Embryonic facial prominence (tissue), 1 donor: ENCODE measurements around the gene KLHL25.
"Not testable (repeated sequence)": the region's sequence is repeated elsewhere in the genome, so short reads cannot be mapped to it uniquely, and the experiment has no call there.

ENCODE experiments used
- DNase-seq: peaks from one replicate; pipeline ENCODE4 v3.0.0-alpha.2; 2016; ENCODE audit errors: extremely low spot score

KLHL25 gene

DNA sequence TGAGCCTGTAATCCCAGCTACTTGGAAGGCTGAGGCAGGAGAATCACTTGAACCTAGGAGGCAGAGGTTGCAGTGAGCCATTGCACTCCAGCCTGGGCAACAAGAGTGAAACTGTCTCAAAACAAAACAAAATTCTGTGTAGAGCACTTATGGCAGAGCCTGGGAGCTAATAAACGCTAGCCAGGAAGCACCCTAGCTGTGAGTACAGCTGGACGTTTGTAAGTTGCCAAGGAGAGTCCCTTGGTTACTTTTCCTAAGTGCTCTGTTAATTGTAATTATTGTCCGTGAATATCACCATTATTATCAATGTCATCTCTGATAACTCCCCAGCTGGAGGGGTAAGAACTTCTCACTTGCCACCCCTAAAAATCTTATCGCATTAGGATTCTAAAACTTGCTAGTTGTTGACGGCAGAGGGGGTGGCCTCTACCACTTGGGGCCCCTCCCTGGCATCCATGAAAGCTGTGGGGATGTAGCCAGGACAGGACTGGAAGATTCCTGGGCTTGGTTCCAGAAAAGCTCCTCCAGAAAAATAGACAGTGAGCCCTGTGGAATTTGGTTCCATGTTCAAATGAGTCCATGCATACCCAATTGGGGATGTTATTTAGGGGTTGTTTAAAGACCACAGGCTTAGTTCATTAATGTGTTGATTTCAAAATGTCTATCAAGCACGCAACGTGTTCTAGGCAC lies 9.9 kb upstream of the KLHL25 start:
- no peak for DNase-seq

DNA sequence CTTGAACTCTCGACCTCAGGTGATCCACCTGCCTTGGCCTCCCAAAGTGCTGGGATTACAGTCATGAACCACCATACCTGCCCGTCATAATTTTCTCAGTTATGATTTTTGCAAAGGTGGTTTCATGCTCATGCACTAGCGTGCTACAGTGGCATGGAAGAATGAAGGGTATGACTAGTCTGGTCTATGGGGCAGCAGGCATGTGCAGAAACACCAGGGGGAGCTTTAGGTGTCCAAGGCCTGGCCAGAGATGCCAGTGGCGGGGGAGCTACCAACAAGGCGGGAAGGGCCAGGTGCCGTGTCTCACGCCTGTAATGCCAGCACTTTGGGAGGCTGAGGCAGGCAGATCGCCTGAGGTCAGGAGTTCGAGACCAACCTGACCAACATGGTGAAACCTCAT lies 7.9 kb upstream of the KLHL25 start:
- not testable (repeated sequence) for DNase-seq

DNA sequence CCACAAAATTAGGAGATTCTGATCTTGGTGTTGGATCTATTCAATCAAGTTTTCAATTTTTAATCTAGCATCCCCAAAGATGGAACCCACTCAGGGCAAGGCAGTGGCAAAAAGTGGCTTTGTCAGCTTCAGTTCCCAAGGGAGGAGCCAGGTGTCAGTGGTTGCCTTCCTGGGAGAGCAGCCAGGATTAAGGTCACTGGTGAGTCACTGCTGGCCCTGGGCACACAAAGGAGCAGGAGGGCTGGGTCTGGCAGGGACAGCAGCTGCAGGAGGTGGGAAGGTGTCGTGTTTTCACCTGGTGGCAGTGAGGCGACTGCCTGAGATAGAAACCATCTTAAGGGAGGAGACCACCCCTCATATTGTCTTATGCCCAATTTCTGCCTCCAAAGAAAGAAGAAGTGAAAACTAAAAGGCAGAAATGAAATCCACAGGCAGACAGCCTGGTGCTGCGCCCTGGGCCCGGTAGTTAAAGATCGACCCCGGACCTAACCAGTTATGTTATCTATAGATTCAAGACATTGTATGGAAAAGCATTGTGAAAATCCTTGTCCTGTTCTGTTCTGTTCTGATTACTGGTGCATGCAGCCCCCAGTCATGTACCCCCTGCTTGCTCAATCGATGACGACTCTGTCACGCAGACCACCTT lies 5.9 kb upstream of the KLHL25 start:
- DNase-seq, result no peak

DNA sequence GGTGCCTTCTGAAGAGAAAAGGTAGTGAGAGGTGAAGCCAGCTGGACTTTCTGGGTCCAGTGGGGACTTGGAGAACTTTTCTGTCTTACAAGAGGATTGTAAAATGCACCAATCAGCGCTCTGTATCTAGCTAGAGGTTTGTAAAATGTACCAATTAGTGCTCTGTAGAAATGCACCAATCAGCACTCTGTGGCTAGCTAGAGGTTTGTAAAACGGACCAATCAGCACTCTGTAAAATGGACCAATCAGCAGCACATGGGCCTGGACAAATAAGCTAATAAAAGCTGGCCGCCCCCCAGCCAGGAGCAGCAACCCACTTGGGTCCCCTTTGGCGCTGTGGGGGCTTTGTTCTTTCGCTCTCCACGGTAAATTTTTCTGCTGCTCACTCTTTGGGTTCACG lies 1.6 kb upstream of the KLHL25 start:
- not testable (repeated sequence) for DNase-seq

DNA sequence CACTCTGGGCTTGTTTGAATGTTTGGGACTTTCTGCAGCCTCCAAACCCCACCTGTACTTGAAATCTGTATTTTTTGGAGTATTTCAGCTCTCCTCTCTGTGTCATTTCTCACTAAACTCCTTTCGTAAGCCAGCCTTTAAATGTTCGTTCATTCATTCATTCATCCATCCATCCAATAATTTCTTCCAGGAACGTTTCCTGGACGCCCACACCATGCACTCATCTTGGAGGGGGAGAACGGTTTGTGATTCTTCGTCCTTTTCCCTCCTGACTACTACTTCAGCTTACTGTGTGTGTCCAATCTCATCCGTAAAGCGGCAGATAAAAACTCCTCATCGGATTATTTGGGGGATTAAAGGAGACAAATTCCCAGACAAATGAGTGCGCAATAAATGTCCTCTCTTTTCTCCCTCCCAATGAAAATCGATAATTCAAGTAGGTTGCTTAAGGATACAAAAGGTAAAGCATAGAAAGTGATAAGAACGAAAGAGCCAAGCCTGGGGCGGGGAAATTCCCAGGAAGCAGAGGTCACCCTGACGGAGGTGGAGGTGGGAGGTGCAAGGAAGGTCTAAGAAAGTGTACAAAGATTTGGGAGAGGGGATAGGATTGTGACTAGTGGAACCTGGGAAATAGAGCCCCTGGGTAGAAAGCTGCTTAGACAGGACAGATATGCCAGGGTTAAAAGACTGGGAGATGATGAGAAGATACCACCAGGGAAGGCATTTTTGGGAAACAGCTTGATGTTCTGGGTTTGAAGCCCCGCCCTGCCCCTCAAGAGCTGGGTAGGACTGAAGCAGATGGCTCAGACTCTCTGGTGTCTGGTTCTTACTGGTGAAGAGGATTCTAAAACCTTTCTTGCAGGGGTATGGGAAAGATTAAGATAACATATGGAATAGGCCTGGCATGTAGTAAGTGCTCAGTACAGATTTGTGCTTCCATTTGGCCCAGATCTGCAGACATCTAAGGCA lies 896 bp upstream of the KLHL25 start:
- no peak for DNase-seq

DNA sequence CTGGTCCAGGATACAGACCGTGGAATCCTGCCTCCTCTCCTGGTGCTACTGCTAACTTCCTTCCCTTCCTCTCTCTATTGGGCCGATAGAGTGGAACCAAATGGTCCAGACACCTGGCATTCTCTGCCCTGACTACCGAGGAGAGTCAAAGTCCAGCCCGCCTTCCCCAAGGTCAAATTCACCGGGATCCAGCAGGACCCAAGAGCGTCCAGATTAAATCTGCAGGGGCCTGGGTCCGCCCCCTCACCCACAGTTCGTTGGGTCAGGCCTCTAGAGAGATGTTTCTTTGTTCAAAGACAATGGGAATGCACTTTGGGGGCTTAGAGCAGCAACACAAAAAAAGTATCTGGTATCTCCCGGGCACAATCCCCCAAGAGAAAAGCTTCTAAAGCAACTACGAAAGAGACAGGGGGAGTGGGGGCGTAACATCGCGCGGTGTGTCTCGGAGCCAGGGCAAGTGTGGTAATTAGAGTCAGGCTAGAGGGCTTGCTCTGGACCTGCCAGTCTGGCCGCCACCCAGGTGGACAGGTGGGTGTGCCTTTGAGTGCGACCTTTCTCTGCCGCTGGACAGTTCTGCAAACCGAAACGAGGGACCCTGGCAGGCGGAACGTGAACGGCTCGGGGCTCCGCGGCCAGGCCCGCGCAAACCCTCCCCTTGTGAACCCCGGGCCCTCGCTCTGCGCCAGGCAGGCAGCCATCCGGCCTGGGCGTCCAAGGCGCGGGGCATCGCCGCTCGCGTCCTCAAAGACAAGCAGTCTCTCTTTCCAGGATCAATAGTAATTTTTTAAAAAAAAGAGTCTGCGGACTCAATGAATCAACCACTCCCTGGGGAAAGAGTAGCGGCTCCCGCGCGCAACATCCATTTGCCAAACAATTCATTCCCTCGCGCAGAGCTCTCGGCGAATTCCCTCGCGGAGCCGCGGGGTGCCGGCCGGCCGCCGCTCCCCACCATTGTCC lies 806 bp downstream of the KLHL25 start:
- no peak for DNase-seq

DNA sequence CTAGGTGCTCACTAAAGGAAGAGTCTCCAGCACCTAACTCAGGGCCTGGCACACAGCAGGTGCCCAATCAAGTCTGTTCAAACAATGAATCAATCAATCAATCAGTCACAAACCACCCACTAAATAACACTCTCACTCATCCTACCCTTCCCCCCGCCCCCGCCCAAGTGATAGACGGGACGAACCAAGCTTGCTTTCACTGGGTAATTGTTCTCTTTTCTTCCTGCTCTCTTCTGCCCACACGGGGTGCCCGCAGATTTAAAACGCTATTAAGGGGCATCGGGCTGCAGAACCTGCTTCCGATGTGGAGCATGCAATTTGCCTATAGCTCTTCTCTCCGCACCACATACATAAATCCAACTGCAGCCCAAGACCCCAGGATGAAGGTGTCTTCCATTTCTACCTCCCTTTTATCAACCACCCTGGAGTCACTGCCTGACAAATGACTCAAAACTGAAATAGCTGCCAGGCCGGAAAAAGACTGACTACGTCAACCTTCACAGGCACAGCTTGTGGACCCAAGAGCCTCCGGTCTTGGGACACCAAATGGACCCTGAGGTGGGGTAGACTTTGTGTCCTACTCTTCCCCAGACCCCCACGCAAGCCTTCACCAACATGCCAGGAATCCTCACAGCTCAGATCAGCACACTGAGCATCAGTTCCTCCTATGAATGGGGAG lies 1.7 kb downstream of the KLHL25 start:
- DNase-seq, result no peak

DNA sequence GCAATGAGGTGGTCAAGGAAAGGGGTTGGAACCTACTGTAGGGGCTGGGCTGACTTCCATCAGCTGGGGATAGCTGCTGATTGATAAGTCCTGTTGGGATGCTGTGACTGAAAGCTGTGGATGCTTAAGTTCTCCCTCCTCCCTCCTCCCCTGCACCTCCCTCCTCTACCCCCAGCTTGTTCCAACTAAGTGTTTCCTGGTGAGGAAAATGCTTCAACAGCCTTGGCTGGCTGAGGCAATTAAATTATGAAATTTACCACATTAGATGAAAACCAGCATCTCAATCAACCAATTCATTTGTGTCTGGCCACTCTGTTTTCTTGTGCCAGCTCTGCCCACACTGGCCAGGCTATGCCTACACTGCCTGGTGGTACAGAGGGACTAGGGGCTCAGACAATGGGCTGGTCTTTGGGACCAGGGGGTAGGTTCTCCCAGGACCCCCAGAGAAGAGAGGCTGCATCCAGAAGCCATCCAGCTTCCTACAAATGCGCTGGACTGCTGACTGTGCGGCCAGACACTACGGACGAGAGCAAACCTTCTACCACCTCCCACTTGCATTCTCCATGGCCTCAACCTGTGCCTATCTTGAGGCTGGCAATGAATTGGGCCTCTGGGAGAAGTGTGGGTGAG lies 2.5 kb downstream of the KLHL25 start:
- no peak for DNase-seq

DNA sequence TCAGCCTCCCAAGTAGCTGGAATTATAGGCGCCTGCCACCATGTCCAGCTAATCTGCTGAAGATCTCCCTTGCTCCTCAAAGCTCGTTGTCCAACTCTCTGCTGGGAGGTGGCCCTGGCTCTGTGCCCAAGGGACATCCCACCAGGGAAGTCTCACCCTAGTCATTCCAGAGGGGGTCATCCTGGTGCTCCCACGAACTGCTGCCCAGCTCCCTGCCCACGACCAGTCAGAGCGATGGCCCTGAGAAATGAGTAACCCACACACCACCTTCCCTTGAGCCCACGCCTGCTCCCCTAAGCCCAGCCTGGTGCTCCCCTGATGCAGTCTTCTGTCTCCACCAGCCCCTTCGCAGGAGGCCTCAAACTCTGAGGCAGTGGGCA lies 5.2 kb downstream of the KLHL25 start:
- DNase-seq, result no peak

DNA sequence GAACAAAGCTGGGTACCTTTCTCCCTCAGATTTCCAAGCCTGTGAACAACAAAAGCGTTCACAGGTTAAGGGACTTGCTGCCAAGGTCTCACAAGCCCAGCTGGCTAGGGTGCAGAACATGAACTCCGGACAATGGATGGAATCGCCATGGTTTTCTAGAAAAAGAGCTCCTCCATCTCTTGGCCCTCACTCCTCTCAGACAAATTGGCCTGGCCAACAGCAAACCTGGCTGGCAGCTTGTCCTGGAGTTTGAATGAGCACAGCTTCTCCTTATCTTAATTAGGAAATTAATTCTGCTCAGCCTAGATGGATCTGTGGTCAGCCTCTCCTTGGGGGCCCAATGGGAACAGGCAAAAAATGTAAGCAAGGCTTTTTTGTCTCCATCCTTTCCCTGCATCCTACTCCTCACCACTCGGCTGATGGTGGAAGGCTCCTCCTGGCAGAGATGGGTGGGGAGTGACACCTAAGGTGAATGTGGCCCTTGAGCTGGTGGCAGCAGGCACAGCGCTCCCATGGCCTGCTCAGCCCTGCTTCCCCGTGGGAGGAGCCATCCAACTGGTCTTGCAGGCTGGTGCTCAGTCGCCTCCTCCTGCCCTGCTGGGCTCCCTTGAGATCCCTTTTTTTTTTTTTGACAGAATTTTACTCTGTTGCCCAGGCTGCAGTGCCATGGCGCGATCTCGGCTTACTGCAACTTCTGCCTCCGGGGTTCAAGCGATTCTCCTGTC lies 5.8 kb downstream of the KLHL25 start:
- no peak for DNase-seq

DNA sequence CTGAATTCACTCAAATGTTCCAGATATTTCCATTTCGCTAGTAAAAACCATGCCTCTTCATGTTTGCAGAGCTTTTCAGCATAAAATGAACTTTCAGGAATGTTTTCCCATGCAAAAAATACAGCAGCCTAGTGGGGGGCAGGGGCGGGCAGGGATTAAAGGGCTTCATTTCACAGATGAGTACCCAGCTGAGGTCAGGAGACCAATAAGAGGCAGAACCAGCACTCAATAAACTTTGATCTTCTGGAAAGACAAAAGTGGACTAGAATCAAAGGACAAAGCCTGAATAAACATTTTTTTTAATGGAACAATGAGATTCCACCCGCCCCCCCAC lies 8.0 kb downstream of the KLHL25 start:
- no peak for DNase-seq

DNA sequence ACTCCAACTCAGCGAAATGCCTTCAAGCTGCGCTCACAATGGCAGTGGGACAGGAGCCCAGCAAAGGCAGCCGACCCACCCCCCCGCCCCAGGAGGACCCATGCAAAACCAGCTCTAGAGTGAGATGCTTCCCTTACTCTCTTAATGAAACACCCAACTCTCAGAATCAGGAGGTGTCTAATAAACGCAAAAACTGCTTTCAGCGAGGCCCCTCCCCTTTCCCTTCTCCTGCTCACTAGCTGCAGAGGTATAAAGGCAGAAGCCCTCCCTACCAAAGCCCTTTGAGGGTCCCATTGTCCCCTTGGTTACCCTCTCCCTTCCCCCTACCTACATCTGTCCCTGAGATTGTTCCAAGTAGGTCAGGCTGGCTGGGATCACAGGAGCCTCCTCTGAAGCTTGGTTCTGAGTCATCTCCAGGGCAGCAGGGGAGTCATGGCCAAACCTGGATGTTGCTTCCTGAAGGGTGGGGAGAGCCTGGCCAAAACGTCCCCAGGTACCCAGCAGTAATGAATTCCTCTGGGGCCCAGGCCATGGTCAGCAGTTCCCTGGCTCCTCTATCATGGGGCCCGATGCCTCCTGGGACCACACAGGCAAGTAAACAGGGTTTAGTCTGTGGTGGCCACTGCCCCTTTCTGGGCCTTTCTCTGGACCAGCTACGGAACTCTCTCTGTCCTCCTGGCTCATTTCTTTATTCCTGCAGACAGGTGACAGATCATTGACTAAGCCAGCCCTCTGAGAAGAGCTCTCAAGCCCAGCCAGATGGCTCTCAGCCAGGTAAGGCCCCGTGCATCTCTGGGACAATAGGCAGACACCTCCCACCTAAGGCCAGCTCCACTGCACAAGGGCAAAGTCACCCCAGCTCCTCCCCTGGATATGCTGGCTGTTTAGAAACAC lies 8.6 kb downstream of the KLHL25 start:
- DNase-seq, result no peak

DNA sequence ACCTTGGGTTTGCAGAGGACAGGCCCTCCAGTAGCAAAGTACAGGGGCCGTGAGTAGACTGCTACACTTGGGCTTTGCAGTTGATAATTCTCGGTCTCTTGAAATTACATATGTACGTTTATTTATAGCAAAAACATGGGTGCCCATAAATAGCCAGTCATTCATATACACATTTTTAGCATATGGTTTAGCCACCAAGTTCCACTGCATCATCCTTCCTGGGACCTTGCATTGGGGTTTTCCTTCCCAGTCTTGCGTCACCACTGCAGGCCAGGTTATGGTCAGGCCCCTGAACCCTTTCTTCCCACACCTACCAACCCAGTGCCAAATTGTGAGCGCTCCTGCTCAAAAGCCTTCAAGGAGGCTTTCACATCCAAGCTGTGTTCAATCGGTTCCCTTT lies 12.7 kb downstream of the KLHL25 start:
- no peak for DNase-seq

DNA sequence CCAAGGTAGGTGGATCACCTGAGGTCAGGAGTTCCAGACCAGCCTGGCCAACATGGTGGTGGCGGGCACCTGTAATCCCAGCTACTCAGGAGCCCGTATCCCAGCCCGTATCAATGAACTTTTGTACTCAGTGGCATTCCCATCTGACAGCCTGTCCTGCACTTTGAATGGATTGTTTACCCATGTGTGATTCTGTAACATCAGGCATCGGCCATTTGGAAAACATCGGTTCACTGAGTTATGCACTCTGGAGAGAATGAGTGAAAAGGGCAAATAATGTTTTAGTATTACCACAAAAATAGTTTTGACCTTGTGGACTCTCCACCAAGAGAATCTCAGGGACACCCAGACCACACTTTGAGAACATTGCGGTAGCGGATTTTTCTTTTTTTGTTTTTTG lies 13.6 kb downstream of the KLHL25 start:
- DNase-seq, result no peak

DNA sequence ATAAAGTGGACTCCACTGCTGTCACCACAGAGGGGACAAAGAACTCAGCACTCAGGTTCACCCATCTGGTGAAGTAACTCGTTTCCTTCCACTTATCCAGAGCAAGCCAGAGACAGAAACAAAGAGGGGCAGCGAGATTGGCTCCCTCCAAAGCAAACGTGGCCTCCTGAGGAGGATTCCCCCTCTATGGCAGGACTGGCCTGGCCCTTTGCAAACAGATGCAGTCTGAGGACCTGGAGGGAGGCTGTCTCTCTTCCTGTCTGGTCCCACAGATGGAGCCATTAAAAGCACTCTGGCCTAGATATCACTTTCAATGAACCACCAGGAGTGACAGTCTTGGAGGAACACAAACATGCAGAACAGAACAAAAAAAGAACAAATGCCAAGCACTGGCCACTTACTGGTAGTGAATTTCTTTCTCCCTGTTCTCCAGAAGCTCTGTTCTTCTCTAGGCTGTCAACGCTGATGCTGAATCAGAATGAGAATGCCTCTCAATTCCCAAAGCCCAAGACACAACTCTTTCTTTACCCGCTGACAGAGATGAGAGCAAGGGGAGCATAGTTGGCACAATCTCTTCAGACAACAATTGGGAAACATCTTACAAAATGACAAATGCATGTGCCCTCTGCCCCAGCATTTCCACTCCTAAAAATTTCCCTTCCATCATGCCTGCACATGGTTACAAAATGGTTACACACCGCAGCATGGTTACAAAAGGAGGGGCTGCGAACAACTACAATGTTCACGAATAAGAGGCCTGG lies 14.3 kb downstream of the KLHL25 start:
- no peak for DNase-seq

DNA sequence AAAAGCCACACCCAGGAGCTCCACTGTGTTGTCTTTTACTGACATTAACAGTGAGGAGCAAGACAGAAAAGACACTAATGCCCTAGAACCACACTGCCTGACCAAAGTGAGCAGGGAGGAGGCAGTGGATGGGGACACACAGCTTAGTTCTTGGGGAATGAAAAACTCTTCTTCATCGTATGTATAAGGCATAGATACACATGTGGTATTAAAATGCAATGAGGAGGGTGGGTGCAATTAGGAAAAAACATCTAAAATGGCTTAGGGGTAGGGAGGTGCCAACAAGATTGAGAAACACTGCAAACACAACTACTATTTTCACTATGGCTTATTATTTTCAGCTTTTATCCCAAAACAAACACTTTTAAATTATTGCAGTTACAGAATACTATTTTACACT lies 15.5 kb downstream of the KLHL25 start:
- no peak for DNase-seq

DNA sequence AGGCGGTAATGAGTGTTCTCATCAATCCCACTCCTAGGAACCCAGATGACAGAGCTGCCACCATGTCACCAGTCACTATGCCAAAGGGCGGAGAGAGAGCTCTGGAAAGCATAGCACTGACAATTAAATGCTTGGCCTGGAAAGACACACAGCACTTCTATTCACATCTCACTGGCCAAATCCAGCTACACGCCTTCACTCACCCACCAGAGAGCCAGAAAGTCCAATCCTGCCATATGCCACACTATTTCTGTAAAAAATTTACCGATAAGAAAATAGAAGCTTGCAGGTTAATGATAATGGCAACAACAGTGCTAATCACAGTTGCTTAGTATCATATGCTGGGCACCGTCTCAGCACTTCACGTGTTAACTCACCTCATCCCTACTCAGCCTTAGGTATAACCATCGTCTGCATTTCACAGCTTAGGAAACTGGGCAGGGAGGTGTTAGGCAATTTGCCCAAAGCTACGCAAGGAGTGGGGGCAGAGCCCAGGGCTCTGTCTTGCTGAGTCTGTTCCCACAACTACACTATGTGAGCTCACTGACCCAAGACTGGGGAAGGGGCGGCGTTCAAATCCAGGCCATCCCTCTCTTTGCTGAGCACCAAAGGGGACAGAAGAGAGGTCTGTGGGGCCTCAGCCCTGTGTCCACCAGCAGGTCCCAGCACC lies 16.5 kb downstream of the KLHL25 start:
- no peak for DNase-seq
